ENCODE data around the gene GPX1. TPM values are rescaled to one million over a fixed set of nuclear protein-coding genes. Genes with fewer than 3 reads are reported as not detected.
A peak's percentile ranks its signal among the peaks of the same experiment; 100 is the strongest.
"Not testable (repeated sequence)": the region's sequence is repeated elsewhere in the genome, so short reads cannot be mapped to it uniquely, and the experiment has no call there.

GPX1 gene
- polyA plus RNA-seq: 100 to 1,000 TPM; 127 to 194 (median 131) TPM

- peak within 1 kb of the TSS; percentile 87 to 97 (median 96) for H3K4me3 Mint-ChIP-seq
- no peaks in the 10 kb centered on the region for H3K9me3 Mint-ChIP-seq
- H3K36me3 Mint-ChIP-seq: peaks cover 15 to 19% (median 15%) of the 10 kb centered on the region in 3 donors
- H3K27ac Mint-ChIP-seq: peak within 1 kb of the TSS; percentile 86 to 93 (median 92)
- peaks cover 0 to 3% (median 2%) of the 10 kb centered on the region in 3 donors for H3K27me3 Mint-ChIP-seq (ENCODE audit: low read depth in 3 of 3)
- peaks cover 15 to 23% of the 10 kb centered on the region in 2 donors for H3K4me1 Mint-ChIP-seq
- DNase-seq: peak; percentile 77 to 78 (median 78)
Observed at GRCh38 chr3:49358217-49358883, at the start of gene GPX1. TSS of gene GPX1 (minus strand) at chr3:49358353. CDS start at chr3:49358278, 75 bp downstream.

- Mint-ChIP-seq H3K4me3 (peak overlapping the region; percentile 24 to 67 (median 55)), H3K4me1 (peaks cover 67 to 79% of the 10 kb centered on the region in 2 donors), H3K9me3 (no peaks in the 10 kb centered on the region), H3K36me3 (no peaks in the 10 kb centered on the region), H3K27ac (peak overlapping the region; percentile 49 to 89 (median 79)), H3K27me3 (ENCODE audit: low read depth in 3 of 3) (peaks cover 0 to 2% (median 0%) of the 10 kb centered on the region in 3 donors)
- DNase-seq: no peak
Observed at GRCh38 chr3:49406571-49407565, 48.7 kb upstream of the GPX1 start.

GRCh38 chr3:49405570-49405969, 47.4 kb upstream of the GPX1 start:
- H3K9me3 Mint-ChIP-seq; H3K27me3 Mint-ChIP-seq (ENCODE audit: low read depth in 3 of 3); DNase-seq; H3K36me3 Mint-ChIP-seq: not testable (repeated sequence)
- H3K4me1 Mint-ChIP-seq: peaks cover 71 to 84% of the 10 kb centered on the region in 2 donors
- peak overlapping the region; percentile 3 to 85 (median 72) for H3K27ac Mint-ChIP-seq
- peak overlapping the region in 3 of 5 donors; percentile 21 to 53 (median 22) for H3K4me3 Mint-ChIP-seq

GRCh38 chr3:49403891-49404290, 45.7 kb upstream of the GPX1 start:
- peak overlapping the region in 3 of 6 donors; percentile 16 to 62 (median 51) for H3K27ac Mint-ChIP-seq
- peaks cover 74 to 86% of the 10 kb centered on the region in 2 donors for H3K4me1 Mint-ChIP-seq

GRCh38 chr3:49401766-49402165, 43.6 kb upstream of the GPX1 start:
- peaks cover 74 to 84% of the 10 kb centered on the region in 2 donors for H3K4me1 Mint-ChIP-seq
- peaks cover 0 to 5% (median 0%) of the 10 kb centered on the region in 3 donors for H3K27me3 Mint-ChIP-seq (ENCODE audit: low read depth in 3 of 3)
- H3K4me3 Mint-ChIP-seq: no peak overlapping the region
- no peaks in the 10 kb centered on the region for H3K9me3 Mint-ChIP-seq
- peak overlapping the region in 1 of 6 donors; percentile 28 for H3K27ac Mint-ChIP-seq
- H3K36me3 Mint-ChIP-seq: no peaks in the 10 kb centered on the region
- no peak for DNase-seq

More at GRCh38 chr3:49403891-49404290, 45.7 kb upstream of the GPX1 start:
- DNase-seq: no peak
- Mint-ChIP-seq H3K9me3 (no peaks in the 10 kb centered on the region), H3K4me3 (peak overlapping the region in 1 of 5 donors; percentile 18), H3K27me3 (ENCODE audit: low read depth in 3 of 3) (peaks cover 0 to 5% (median 2%) of the 10 kb centered on the region in 3 donors), H3K36me3 (no peaks in the 10 kb centered on the region)

- Mint-ChIP-seq H3K36me3 (peaks cover 0 to 7% (median 3%) of the 10 kb centered on the region in 3 donors), H3K27me3 (ENCODE audit: low read depth in 3 of 3) (peaks cover 0 to 10% (median 0%) of the 10 kb centered on the region in 3 donors), H3K4me3 (peak overlapping the region in 3 of 5 donors; percentile 33 to 44 (median 39)), H3K9me3 (no peaks in the 10 kb centered on the region), H3K27ac (peak overlapping the region in 5 of 6 donors; percentile 40 to 77 (median 61)), H3K4me1 (peaks cover 80 to 89% of the 10 kb centered on the region in 2 donors)
- no peak for DNase-seq
Observed at GRCh38 chr3:49399461-49399860, 41.3 kb upstream of the GPX1 start.

GRCh38 chr3:49397470-49397869, 39.3 kb upstream of the GPX1 start:
- H3K9me3 Mint-ChIP-seq: no peaks in the 10 kb centered on the region
- H3K36me3 Mint-ChIP-seq: peaks cover 0 to 7% (median 3%) of the 10 kb centered on the region in 3 donors
- peak overlapping the region; percentile 0 to 71 (median 62) for H3K27ac Mint-ChIP-seq
- peak overlapping the region in 2 of 5 donors; percentile 26 to 49 for H3K4me3 Mint-ChIP-seq
- DNase-seq: no peak
- peaks cover 80 to 90% of the 10 kb centered on the region in 2 donors for H3K4me1 Mint-ChIP-seq
- peaks cover 0 to 10% (median 2%) of the 10 kb centered on the region in 3 donors for H3K27me3 Mint-ChIP-seq (ENCODE audit: low read depth in 3 of 3)

- peak overlapping the region in 2 of 6 donors; percentile 40 to 50 for H3K27ac Mint-ChIP-seq
- H3K4me1 Mint-ChIP-seq: peaks cover 69 to 71% of the 10 kb centered on the region in 2 donors
- H3K4me3 Mint-ChIP-seq; H3K9me3 Mint-ChIP-seq; H3K27me3 Mint-ChIP-seq (ENCODE audit: low read depth in 3 of 3); H3K36me3 Mint-ChIP-seq; DNase-seq: not testable (repeated sequence)
Observed at GRCh38 chr3:49391310-49391709, 33.2 kb upstream of the GPX1 start.

GRCh38 chr3:49389297-49389696, 31.1 kb upstream of the GPX1 start:
- H3K36me3 Mint-ChIP-seq: no peaks in the 10 kb centered on the region
- H3K9me3 Mint-ChIP-seq: no peaks in the 10 kb centered on the region
- H3K4me1 Mint-ChIP-seq: peaks cover 69 to 71% of the 10 kb centered on the region in 2 donors
- no peak overlapping the region for H3K4me3 Mint-ChIP-seq
- H3K27ac Mint-ChIP-seq: peak overlapping the region in 1 of 6 donors; percentile 28
- no peak for DNase-seq
- H3K27me3 Mint-ChIP-seq (ENCODE audit: low read depth in 3 of 3): peaks cover 0 to 2% (median 1%) of the 10 kb centered on the region in 3 donors

- Mint-ChIP-seq H3K27me3 (ENCODE audit: low read depth in 3 of 3) (peaks cover 0 to 2% (median 1%) of the 10 kb centered on the region in 3 donors), H3K36me3 (no peaks in the 10 kb centered on the region), H3K4me1 (peaks cover 73 to 75% of the 10 kb centered on the region in 2 donors), H3K9me3 (no peaks in the 10 kb centered on the region), H3K4me3 (peak overlapping the region in 2 of 5 donors; percentile 32 to 36), H3K27ac (peak overlapping the region; percentile 43 to 84 (median 68))
- DNase-seq: no peak
Observed at GRCh38 chr3:49388289-49388820, 30.2 kb upstream of the GPX1 start.

- no peaks in the 10 kb centered on the region for H3K9me3 Mint-ChIP-seq
- H3K27ac Mint-ChIP-seq: peak overlapping the region; percentile 63 to 90 (median 80)
- no peaks in the 10 kb centered on the region for H3K36me3 Mint-ChIP-seq
- peak overlapping the region in 4 of 5 donors; percentile 10 to 65 (median 26) for H3K4me3 Mint-ChIP-seq
- H3K27me3 Mint-ChIP-seq (ENCODE audit: low read depth in 3 of 3): peaks cover 0 to 1% (median 0%) of the 10 kb centered on the region in 3 donors
- peaks cover 74 to 75% of the 10 kb centered on the region in 2 donors for H3K4me1 Mint-ChIP-seq
- no peak for DNase-seq
Observed at GRCh38 chr3:49387721-49388120, 29.6 kb upstream of the GPX1 start.

GRCh38 chr3:49386056-49386756, 28.1 kb upstream of the GPX1 start:
- peaks cover 0 to 1% (median 0%) of the 10 kb centered on the region in 3 donors for H3K27me3 Mint-ChIP-seq (ENCODE audit: low read depth in 3 of 3)
- no peaks in the 10 kb centered on the region for H3K36me3 Mint-ChIP-seq
- H3K27ac Mint-ChIP-seq: peak overlapping the region; percentile 62 to 88 (median 74)
- H3K4me1 Mint-ChIP-seq: peaks cover 73 to 75% of the 10 kb centered on the region in 2 donors
- no peaks in the 10 kb centered on the region for H3K9me3 Mint-ChIP-seq
- peak overlapping the region; percentile 9 to 66 (median 49) for H3K4me3 Mint-ChIP-seq
- no peak for DNase-seq

Data from immature natural killer cell (primary cell).